AG09309 (cell line): ENCODE measurements around the gene ADAMTS3.

Experiments used
- DNase-seq: peaks from one replicate; pipeline ENCODE4 v3.0.0-alpha.2; 2010; ENCODE audit warnings: low read depth
- H3K4me3 ChIP-seq: 2 replicates; pipeline ENCODE4 v1.5.1; 2011; ENCODE audit warnings: mild to moderate bottlenecking, low read depth, low read length, moderate library complexity; ENCODE audit not compliant: control insufficient read depth
- CTCF ChIP-seq: IDR thresholded peaks from 2 replicates; pipeline ENCODE4 v1.5.1; 2011; ENCODE audit warnings: mild to moderate bottlenecking, low read depth, low read length, inconsistent platforms; ENCODE audit not compliant: insufficient read depth, control insufficient read depth; ENCODE audit errors: missing control alignments

ADAMTS3 gene

GRCh38 chr4:72591547-72592454, 22.8 kb upstream of the ADAMTS3 start:
- no peak overlapping the region for H3K4me3 ChIP-seq
- DNase-seq: no peak
- TF ChIP-seq CTCF: no peak

- TF ChIP-seq CTCF: no peak
- DNase-seq: no peak
- H3K4me3 ChIP-seq: no peak overlapping the region
These were observed 18.3 kb upstream of the ADAMTS3 start for GRCh38 chr4:72587334-72587733.

- H3K4me3 ChIP-seq: no peak overlapping the region
- no peak for TF ChIP-seq CTCF
- no peak for DNase-seq
These were observed 13.8 kb upstream of the ADAMTS3 start for GRCh38 chr4:72582853-72583252.

GRCh38 chr4:72577211-72577610, 8.2 kb upstream of the ADAMTS3 start:
- DNase-seq: no peak
- no peak for TF ChIP-seq CTCF
- H3K4me3 ChIP-seq: no peak overlapping the region

- H3K4me3 ChIP-seq: no peak overlapping the region
- DNase-seq: no peak
- TF ChIP-seq CTCF: no peak
These were observed 2.3 kb upstream of the ADAMTS3 start for GRCh38 chr4:72571337-72571736.

GRCh38 chr4:72569719-72570235, 756 bp upstream of the ADAMTS3 start:
- peak overlapping the region; percentile 75 for H3K4me3 ChIP-seq
- DNase-seq: no peak
- TF ChIP-seq CTCF: no peak
